DOHH2 (cell line): Measurements from ENCODE around the gene ATP5MC2.

Experiments used
- H3F3A ChIP-seq: fragments of 200-600 bp; sonication (generic), shearing (Covaris generic); 2 replicates; pipeline ENCODE4 v1.6.0; 2016; ENCODE audit warnings: antibody characterized with exemption, mild to moderate bottlenecking; ENCODE audit not compliant: control insufficient read depth, insufficient read depth
- H3K27ac ChIP-seq: fragments of 200-600 bp; sonication (generic); 2 replicates; pipeline ENCODE4 v1.5.1; 2014; ENCODE audit warnings: low read depth, mild to moderate bottlenecking, low read length, moderate library complexity
- H3K27me3 ChIP-seq: fragments of 200-600 bp; sonication (generic); 2 replicates; pipeline ENCODE4 v1.6.1; 2014; ENCODE audit warnings: mild to moderate bottlenecking, low read length, mixed read lengths; ENCODE audit not compliant: control insufficient read depth
- H3K36me3 ChIP-seq: fragments of 200-600 bp; sonication (generic); 2 replicates; pipeline ENCODE4 v1.6.1; 2014; ENCODE audit warnings: mild to moderate bottlenecking, low read length, moderate library complexity, mixed read lengths; ENCODE audit not compliant: control insufficient read depth
- H3K4me1 ChIP-seq: fragments of 200-600 bp; sonication (generic); 2 replicates; pipeline ENCODE4 v1.6.1; 2014; ENCODE audit warnings: mild to moderate bottlenecking, low read length, mixed read lengths; ENCODE audit not compliant: control insufficient read depth
- H3K4me2 ChIP-seq: fragments of 200-600 bp; sonication (generic); 2 replicates; pipeline ENCODE4 v1.6.0; 2014; ENCODE audit warnings: mild to moderate bottlenecking, low read length, moderate library complexity
- H3K4me3 ChIP-seq: fragments of 200-600 bp; sonication (generic); 2 replicates; pipeline ENCODE4 v1.5.1; 2014; ENCODE audit warnings: mild to moderate bottlenecking, low read length, mixed read lengths
- H3K79me2 ChIP-seq: fragments of 200-600 bp; sonication (generic); 2 replicates; pipeline ENCODE4 v1.6.1; 2014; ENCODE audit warnings: mild to moderate bottlenecking, low read length, mixed read lengths; ENCODE audit not compliant: control insufficient read depth
- H3K9me2 ChIP-seq: fragments of 200-600 bp; sonication (generic); replicated peaks from 2 replicates; pipeline ENCODE4 v1.6.1; 2014; ENCODE audit warnings: mild to moderate bottlenecking, low read length, mixed read lengths; ENCODE audit not compliant: control insufficient read depth
- H3K9me3 ChIP-seq: fragments of 200-600 bp; sonication (generic); 2 replicates; pipeline ENCODE4 v1.6.1; 2014; ENCODE audit warnings: antibody characterized with exemption, low read length, mixed read lengths; ENCODE audit not compliant: control insufficient read depth, insufficient read depth
- H4K20me1 ChIP-seq: fragments of 200-600 bp; sonication (generic); 2 replicates; pipeline ENCODE4 v1.6.0; 2014; ENCODE audit warnings: low read depth, mild to moderate bottlenecking, antibody characterized with exemption, low read length, moderate library complexity; ENCODE audit not compliant: control insufficient read depth, insufficient read depth
- EZH2phosphoT487 ChIP-seq: fragments of 200-600 bp; sonication (generic); IDR thresholded peaks from 2 replicates; pipeline ENCODE4 v1.6.1; 2017; ENCODE audit warnings: borderline replicate concordance, mild to moderate bottlenecking, antibody characterized with exemption, low read length, moderate library complexity, mixed read lengths
- TF ChIP-seq, protein P1 (sequence below): fragments of 200-600 bp; sonication (generic); IDR thresholded peaks from one replicate; pipeline ENCODE4 v1.5.1; 2014; ENCODE audit warnings: antibody characterized with exemption, mild to moderate bottlenecking, low read depth, low read length; ENCODE audit not compliant: poor library complexity, severe bottlenecking

The ATP5MC2 gene

DNA sequence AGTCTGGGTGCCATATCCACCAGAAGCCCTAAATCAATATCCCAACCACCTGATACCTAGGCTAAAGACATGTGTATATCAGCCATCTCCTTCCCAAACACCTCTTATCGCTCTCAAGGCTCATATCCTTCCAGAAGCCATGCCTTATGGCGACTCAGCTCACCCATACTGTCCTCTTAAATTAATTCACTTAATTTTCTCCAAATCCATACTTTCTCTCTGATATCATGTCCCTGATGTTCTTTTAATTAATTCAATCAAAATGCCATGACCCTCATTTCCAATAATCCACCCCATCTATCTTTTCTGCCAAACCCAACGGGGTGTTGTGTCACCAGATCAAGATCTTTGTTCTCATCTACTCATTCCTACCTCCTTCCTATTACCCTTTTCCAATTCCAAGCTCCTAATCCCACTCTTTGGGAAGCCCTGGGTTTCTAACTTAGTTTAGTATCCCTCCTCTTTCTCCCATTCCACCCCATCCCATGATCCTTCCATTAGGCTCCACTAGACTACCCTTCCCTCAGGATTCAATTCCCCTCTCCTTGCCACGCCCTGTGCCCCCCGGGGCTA, 50.4 kb downstream of the ATP5MC2 start:
- no peaks in the 10 kb centered on the region for H3K27me3 ChIP-seq
- H3F3A ChIP-seq, result peaks cover 10% of the 10 kb centered on the region
- H3K36me3 ChIP-seq, result no peaks in the 10 kb centered on the region; the same call in 1 of the 2 replicates
- TF ChIP-seq EZH2phosphoT487, result no peak
- TF ChIP-seq, protein P1, sequence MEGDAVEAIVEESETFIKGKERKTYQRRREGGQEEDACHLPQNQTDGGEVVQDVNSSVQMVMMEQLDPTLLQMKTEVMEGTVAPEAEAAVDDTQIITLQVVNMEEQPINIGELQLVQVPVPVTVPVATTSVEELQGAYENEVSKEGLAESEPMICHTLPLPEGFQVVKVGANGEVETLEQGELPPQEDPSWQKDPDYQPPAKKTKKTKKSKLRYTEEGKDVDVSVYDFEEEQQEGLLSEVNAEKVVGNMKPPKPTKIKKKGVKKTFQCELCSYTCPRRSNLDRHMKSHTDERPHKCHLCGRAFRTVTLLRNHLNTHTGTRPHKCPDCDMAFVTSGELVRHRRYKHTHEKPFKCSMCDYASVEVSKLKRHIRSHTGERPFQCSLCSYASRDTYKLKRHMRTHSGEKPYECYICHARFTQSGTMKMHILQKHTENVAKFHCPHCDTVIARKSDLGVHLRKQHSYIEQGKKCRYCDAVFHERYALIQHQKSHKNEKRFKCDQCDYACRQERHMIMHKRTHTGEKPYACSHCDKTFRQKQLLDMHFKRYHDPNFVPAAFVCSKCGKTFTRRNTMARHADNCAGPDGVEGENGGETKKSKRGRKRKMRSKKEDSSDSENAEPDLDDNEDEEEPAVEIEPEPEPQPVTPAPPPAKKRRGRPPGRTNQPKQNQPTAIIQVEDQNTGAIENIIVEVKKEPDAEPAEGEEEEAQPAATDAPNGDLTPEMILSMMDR, result no peak
- peaks cover 39% of the 10 kb centered on the region for H3K4me1 ChIP-seq
- peak overlapping the region; percentile 34 for H3K27ac ChIP-seq
- no peaks in the 10 kb centered on the region for H3K9me3 ChIP-seq
- peak overlapping the region; percentile 75 for H3K4me2 ChIP-seq
- peaks cover 50% of the 10 kb centered on the region for H3K79me2 ChIP-seq
- peak overlapping the region; percentile 95 for H3K4me3 ChIP-seq
- H3K9me2 ChIP-seq, result no peaks in the 10 kb centered on the region
- no peaks in the 10 kb centered on the region for H4K20me1 ChIP-seq

DNA sequence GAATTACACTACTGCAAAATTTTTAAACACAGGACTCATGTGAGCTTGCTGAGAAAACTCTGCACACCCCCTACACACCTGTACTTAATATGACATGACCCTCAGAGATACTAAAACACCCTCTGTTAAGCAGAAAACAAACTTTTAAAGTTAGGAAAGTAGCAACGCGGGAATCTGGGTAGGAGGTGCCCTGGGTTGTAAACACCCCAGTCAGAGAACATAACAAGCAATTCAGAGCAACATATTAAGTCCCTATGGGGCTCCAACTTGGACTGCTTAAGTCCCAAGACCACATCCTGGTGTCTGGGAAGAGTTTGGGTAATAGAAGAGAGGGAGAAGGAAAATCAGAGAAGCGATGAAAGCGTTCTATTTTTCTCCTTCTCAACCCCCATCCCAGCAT, 50.9 kb downstream of the ATP5MC2 start:
- no peak overlapping the region for H3K27ac ChIP-seq
- H3K9me2 ChIP-seq, result no peaks in the 10 kb centered on the region
- H3K36me3 ChIP-seq, result no peaks in the 10 kb centered on the region; the same call in 1 of the 2 replicates
- no peaks in the 10 kb centered on the region for H3K27me3 ChIP-seq
- no peak for TF ChIP-seq EZH2phosphoT487
- TF ChIP-seq, protein P1, result no peak
- H3K4me2 ChIP-seq, result peak overlapping the region; percentile 75
- H3K4me1 ChIP-seq, result peaks cover 39% of the 10 kb centered on the region
- no peaks in the 10 kb centered on the region for H3K9me3 ChIP-seq
- peak overlapping the region; percentile 95 for H3K4me3 ChIP-seq
- peaks cover 10% of the 10 kb centered on the region for H3F3A ChIP-seq
- no peaks in the 10 kb centered on the region for H4K20me1 ChIP-seq
- peaks cover 51% of the 10 kb centered on the region for H3K79me2 ChIP-seq

DNA sequence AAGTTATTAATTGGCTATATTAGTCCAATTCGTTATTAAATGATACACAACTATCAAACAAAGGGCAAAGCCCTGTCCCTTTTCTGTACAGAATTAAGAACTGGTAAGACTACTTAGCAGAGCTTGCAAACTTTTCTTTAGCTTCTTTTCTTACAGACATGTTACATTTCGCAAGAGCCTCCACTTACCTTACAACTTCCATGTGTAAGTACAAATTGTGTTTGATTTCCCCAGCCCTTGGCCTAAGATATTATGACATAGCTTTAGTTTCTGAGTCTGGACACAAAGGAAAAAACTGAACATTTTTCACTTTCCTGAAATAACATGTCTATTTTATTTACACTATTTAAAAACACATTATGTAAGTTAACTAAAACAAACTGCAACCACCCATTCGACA, 51.4 kb downstream of the ATP5MC2 start:
- no peaks in the 10 kb centered on the region for H3K9me3 ChIP-seq
- no peak for TF ChIP-seq EZH2phosphoT487
- TF ChIP-seq, protein P1, result no peak
- H4K20me1 ChIP-seq, result no peaks in the 10 kb centered on the region
- H3K27ac ChIP-seq, result no peak overlapping the region
- H3K36me3 ChIP-seq, result no peaks in the 10 kb centered on the region; the same call in 1 of the 2 replicates
- no peaks in the 10 kb centered on the region for H3K9me2 ChIP-seq
- peak overlapping the region; percentile 95 for H3K4me3 ChIP-seq
- H3F3A ChIP-seq, result peaks cover 10% of the 10 kb centered on the region
- H3K79me2 ChIP-seq, result peaks cover 56% of the 10 kb centered on the region
- H3K27me3 ChIP-seq, result no peaks in the 10 kb centered on the region
- H3K4me2 ChIP-seq, result peak overlapping the region; percentile 75
- H3K4me1 ChIP-seq, result peaks cover 44% of the 10 kb centered on the region
